ENCODE results near the gene ITGB3BP.

DNA sequence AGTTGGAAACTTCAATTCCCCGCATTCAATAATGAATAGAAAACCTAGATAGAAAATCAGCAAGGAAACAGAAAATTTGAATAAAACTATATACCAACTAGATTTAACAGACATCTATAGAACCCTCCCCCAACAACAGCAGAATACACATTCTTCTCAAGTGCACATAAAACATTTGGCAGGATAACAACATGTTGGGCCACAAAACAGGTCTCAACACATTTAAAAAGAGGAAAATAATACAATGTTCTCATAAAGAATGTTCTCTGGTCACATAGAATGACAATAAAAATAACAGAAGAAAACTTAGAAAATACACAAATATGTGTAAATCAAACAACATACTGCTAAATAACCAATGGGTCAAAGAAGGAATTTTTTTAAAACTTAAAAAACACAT is 24.9 kb downstream of the ITGB3BP start:
- TF ChIP-seq, protein P1, sequence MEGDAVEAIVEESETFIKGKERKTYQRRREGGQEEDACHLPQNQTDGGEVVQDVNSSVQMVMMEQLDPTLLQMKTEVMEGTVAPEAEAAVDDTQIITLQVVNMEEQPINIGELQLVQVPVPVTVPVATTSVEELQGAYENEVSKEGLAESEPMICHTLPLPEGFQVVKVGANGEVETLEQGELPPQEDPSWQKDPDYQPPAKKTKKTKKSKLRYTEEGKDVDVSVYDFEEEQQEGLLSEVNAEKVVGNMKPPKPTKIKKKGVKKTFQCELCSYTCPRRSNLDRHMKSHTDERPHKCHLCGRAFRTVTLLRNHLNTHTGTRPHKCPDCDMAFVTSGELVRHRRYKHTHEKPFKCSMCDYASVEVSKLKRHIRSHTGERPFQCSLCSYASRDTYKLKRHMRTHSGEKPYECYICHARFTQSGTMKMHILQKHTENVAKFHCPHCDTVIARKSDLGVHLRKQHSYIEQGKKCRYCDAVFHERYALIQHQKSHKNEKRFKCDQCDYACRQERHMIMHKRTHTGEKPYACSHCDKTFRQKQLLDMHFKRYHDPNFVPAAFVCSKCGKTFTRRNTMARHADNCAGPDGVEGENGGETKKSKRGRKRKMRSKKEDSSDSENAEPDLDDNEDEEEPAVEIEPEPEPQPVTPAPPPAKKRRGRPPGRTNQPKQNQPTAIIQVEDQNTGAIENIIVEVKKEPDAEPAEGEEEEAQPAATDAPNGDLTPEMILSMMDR (IDR thresholded peaks at IDR 0.05; ENCODE audit: poor library complexity): no peak
- TF ChIP-seq EZH2phosphoT487 (IDR thresholded peaks at IDR 0.05; ENCODE audit: low read depth, severe bottlenecking, unreplicated experiment): no peak
